Endodermal cell (in vitro differentiated cells): ENCODE measurements around the gene MIPOL1. TPM values are rescaled to one million over a fixed set of nuclear protein-coding genes. Genes with fewer than 3 reads are reported as not detected.

Experiments used
- DNase-seq: peaks from one replicate; pipeline ENCODE4 v3.0.0-alpha.2; 2017
- H3K27ac ChIP-seq: 2 replicates; pipeline ENCODE4 v1.5.1; 2013; ENCODE audit warnings: mild to moderate bottlenecking, low read depth, low read length, moderate library complexity
- H3K27me3 ChIP-seq: 2 replicates; pipeline ENCODE4 v1.6.1; 2013; ENCODE audit warnings: mild to moderate bottlenecking, low read length, moderate library complexity; ENCODE audit not compliant: insufficient read depth, control insufficient read depth, poor library complexity, severe bottlenecking
- H3K36me3 ChIP-seq: 2 replicates; pipeline ENCODE4 v1.7.0; 2013; ENCODE audit warnings: mild to moderate bottlenecking, low read length, moderate library complexity; ENCODE audit not compliant: control insufficient read depth, insufficient read depth
- H3K4me1 ChIP-seq: one replicate; pipeline ENCODE4 v1.7.0; 2013; ENCODE audit warnings: low read length; ENCODE audit not compliant: control insufficient read depth, insufficient read depth
- H3K4me3 ChIP-seq: 2 replicates; pipeline ENCODE4 v1.5.1; 2013; ENCODE audit warnings: mild to moderate bottlenecking, low read length, moderate library complexity
- H3K9ac ChIP-seq: 2 replicates; pipeline ENCODE4 v1.6.1; 2013; ENCODE audit warnings: mild to moderate bottlenecking, low read length, moderate library complexity; ENCODE audit not compliant: poor library complexity, severe bottlenecking; ENCODE audit errors: extremely low read depth
- H3K9me3 ChIP-seq: 2 replicates; pipeline ENCODE4 v1.6.1; 2013; ENCODE audit warnings: mild to moderate bottlenecking, low read length, moderate library complexity; ENCODE audit not compliant: control insufficient read depth
- H3K27ac Mint-ChIP-seq: 2 replicates; pipeline ENCODE4 v1.8.0; 2020; ENCODE audit warnings: mixed read lengths
- H3K27me3 Mint-ChIP-seq: 2 replicates; pipeline ENCODE4 v1.8.0; 2021; ENCODE audit warnings: mild to moderate bottlenecking, mixed read lengths; ENCODE audit not compliant: insufficient read depth
- H3K36me3 Mint-ChIP-seq: 2 replicates; pipeline ENCODE4 v1.8.0; 2020; ENCODE audit warnings: low read depth, mixed read lengths
- H3K4me1 Mint-ChIP-seq: 2 replicates; pipeline ENCODE4 v1.8.0; 2020; ENCODE audit warnings: mixed read lengths
- H3K4me3 Mint-ChIP-seq: 2 replicates; pipeline ENCODE4 v1.8.0; 2020; ENCODE audit warnings: mild to moderate bottlenecking, moderate library complexity, mixed read lengths
- H3K9me3 Mint-ChIP-seq: 2 replicates; pipeline ENCODE4 v1.8.0; 2020; ENCODE audit warnings: mild to moderate bottlenecking, mixed read lengths
- CTCF ChIP-seq: fragments of 200-600 bp; sonication (generic); conservative IDR thresholded peaks from 2 replicates; pipeline ENCODE4 v1.5.0; 2021; ENCODE audit warnings: antibody characterized with exemption, mild to moderate bottlenecking
- WGBS, 2 experiments: methylation state at CpG; one replicate each; pipeline versions ENCODE4 v1.1.5 to v1.1.7; 2013; ENCODE audit warnings: missing lambda C conversion rate in 2 of 2, mixed read lengths in 1 of 2; ENCODE audit not compliant: insufficient coverage in 1 of 2, insufficient read length in 1 of 2; 5-methylcytosine and 5-hydroxymethylcytosine counted together
- total RNA-seq, 2 donors: library from RNA; stranded (reverse); fragmentation: NEBNext Ultra II Directional in 1 of 2; extraction: Animal tissue kit (Norgen Biotek cat#: 25700) in 1 of 2; gene quantifications; 2 replicates in 1 of 2; 3 replicates in 1 of 2; pipeline ENCODE4 v1.2.1, GENCODE V29; 2021

The MIPOL1 gene
- total RNA-seq, 2 donors from 2014 or later: 22.0 to 28.5 TPM

- no peaks in the 10 kb centered on the region for H3K4me1 Mint-ChIP-seq
- no peak overlapping the region for H3K27ac Mint-ChIP-seq
- WGBS, 2 experiments: 88 to 96% methylated on average over 6 of the region's 6 CpGs
- Histone ChIP-seq H3K27me3 (no peaks in the 10 kb centered on the region), H3K9me3 (peaks cover 37% of the 10 kb centered on the region), H3K4me3 (no peak overlapping the region), H3K27ac (no peak overlapping the region), H3K9ac (no peak overlapping the region), H3K36me3 (peaks cover 12% of the 10 kb centered on the region), H3K4me1 (no peaks in the 10 kb centered on the region)
- H3K27me3 Mint-ChIP-seq: no peaks in the 10 kb centered on the region
- TF ChIP-seq CTCF: no peak
- peaks cover 45% of the 10 kb centered on the region for H3K36me3 Mint-ChIP-seq
- H3K4me3 Mint-ChIP-seq: no peak overlapping the region
- peaks cover 43% of the 10 kb centered on the region for H3K9me3 Mint-ChIP-seq
- no peak for DNase-seq
Measured at GRCh38 chr14:37210448-37210847, 12.7 kb downstream of the MIPOL1 start.

DNA sequence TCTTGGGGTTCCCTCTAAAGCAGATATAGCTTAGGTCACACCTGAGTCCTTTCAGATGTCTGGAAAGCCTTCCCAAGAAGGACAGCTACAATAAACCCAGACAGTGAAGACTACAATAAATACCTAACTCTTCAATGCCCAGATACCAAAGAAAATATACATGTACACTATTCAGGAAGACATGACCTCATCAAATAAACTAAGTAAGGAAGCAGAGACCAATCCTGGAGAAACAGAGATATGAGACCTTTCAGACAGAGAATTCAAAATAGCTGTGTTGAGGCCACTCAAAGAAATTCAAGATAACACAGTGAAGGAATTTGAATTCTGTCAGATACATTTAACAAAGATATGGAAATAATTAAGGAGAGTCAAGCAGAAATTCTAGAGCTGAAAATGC is 15.3 kb downstream of the MIPOL1 start:
- no peaks in the 10 kb centered on the region for H3K4me1 ChIP-seq
- no peaks in the 10 kb centered on the region for H3K27me3 ChIP-seq
- no peak overlapping the region for H3K27ac Mint-ChIP-seq
- no peak for TF ChIP-seq CTCF
- H3K9ac ChIP-seq: no peak overlapping the region
- H3K36me3 ChIP-seq: peaks cover 5% of the 10 kb centered on the region
- H3K36me3 Mint-ChIP-seq: peaks cover 31% of the 10 kb centered on the region
- no peaks in the 10 kb centered on the region for H3K4me1 Mint-ChIP-seq
- DNase-seq: no peak
- no peak overlapping the region for H3K4me3 Mint-ChIP-seq
- peaks cover 25% of the 10 kb centered on the region for H3K9me3 Mint-ChIP-seq
- H3K27ac ChIP-seq: no peak overlapping the region
- peaks cover 12% of the 10 kb centered on the region for H3K9me3 ChIP-seq
- H3K27me3 Mint-ChIP-seq: no peaks in the 10 kb centered on the region
- H3K4me3 ChIP-seq: no peak overlapping the region

DNA sequence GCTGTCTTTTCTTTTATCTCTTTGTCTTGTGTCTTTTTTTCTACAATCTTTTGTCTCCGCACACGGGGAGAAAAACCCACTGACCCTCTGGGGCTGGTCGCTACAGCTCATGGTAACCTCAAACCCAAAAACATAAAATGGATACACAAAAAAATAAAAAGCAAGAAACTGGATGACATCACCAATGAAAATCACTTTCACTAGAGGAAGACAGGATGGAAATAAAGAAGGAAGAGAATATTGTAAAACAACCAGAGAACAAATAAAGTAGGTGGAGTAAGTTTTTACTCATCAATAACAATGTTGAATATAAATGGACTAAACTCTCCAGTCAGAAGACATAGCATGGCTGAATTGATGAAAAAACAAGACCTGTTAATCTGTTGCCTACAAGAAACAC is 17.6 kb downstream of the MIPOL1 start:
- H3K4me1 ChIP-seq: no peaks in the 10 kb centered on the region
- no peaks in the 10 kb centered on the region for H3K4me1 Mint-ChIP-seq
- no peak overlapping the region for H3K9ac ChIP-seq
- no peak for TF ChIP-seq CTCF
- DNase-seq: no peak
- H3K4me3 Mint-ChIP-seq: no peak overlapping the region
- H3K4me3 ChIP-seq: no peak overlapping the region
- WGBS, 2 experiments: 82% methylated on average over 3 of the region's 3 CpGs; no CpG with 5 or more reads in 1 of the 2 experiments
- peaks cover 5% of the 10 kb centered on the region for H3K36me3 ChIP-seq
- peaks cover under 1% of the 10 kb centered on the region for H3K9me3 ChIP-seq
- no peaks in the 10 kb centered on the region for H3K27me3 ChIP-seq
- H3K27ac ChIP-seq: no peak overlapping the region
- H3K27ac Mint-ChIP-seq: no peak overlapping the region
- peaks cover 24% of the 10 kb centered on the region for H3K36me3 Mint-ChIP-seq
- H3K27me3 Mint-ChIP-seq: no peaks in the 10 kb centered on the region
- peaks cover 15% of the 10 kb centered on the region for H3K9me3 Mint-ChIP-seq
